ENCODE results near the gene YWHAB. TPM values are rescaled to one million over a fixed set of nuclear protein-coding genes. Genes with fewer than 3 reads are reported as not detected.
A peak's percentile ranks its signal among the peaks of the same experiment; 100 is the strongest.

YWHAB gene
- total RNA-seq, 1 experiment from 2014 or later = 118 TPM

DNA sequence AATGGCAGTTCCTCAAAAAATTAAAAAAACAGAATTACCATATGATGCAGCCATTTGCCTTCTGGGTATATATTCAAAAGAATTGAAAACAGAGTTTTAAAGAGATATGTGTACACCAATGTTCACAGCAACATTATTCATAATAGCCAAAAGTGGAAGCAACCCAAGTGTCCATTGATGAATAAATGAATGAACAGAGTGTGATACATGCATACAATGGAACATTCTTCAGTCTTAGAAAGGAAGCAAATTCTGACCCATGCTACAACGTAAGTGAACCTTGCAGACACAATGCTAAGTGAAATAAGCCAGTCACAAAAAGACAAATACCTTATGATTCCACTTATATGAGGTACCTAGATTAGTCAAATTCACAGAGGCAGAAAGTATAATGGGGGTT, 34.7 kb upstream of the YWHAB start:
- intact Hi-C loops (cut with micrococcal nuclease) = no loop called here
- Histone ChIP-seq H3K36me3 (ENCODE audit: low read depth, low read length) (no peaks in the 10 kb centered on the region), H4K20me1 (ENCODE audit: low read length) (no peaks in the 10 kb centered on the region), H3K79me2 (ENCODE audit: low read length) (no peaks in the 10 kb centered on the region), H2AFZ (ENCODE audit: low read length) (no peak overlapping the region), H3K4me3 (ENCODE audit: low read length) (no peak overlapping the region), H3K9me3 (ENCODE audit: low read length) (no peaks in the 10 kb centered on the region), H3K4me2 (ENCODE audit: low read length) (no peak overlapping the region), H3F3A (ENCODE audit: low read length, unreplicated experiment) (no peaks in the 10 kb centered on the region), H3K27me3 (ENCODE audit: low read length) (peaks cover 53% of the 10 kb centered on the region), H3K4me1 (ENCODE audit: insufficient read depth, low read length) (no peaks in the 10 kb centered on the region), H3K27ac (ENCODE audit: low read length) (no peak overlapping the region), H3K9ac (ENCODE audit: low read length) (no peak overlapping the region), H3K9me2 (replicated peaks; ENCODE audit: low read length) (no peaks in the 10 kb centered on the region)
- TF ChIP-seq EZH2phosphoT487 (IDR thresholded peaks at IDR 0.05; ENCODE audit: borderline replicate concordance, low read length) (no peak), EZH2 (IDR thresholded peaks at IDR 0.05; ENCODE audit: low read length, unreplicated experiment) (no peak), CTCF (conservative IDR thresholded peaks at IDR 0.05; ENCODE audit: low read depth, low read length) (no peak)
- ChIA-PET CTCF (no interaction called here), POLR2A (ENCODE audit: unreplicated experiment) (no interaction called here)
- DNase-seq (no peak), ATAC-seq (no peak)
- no TSS peak for BruUV-seq (replicated peaks)

DNA sequence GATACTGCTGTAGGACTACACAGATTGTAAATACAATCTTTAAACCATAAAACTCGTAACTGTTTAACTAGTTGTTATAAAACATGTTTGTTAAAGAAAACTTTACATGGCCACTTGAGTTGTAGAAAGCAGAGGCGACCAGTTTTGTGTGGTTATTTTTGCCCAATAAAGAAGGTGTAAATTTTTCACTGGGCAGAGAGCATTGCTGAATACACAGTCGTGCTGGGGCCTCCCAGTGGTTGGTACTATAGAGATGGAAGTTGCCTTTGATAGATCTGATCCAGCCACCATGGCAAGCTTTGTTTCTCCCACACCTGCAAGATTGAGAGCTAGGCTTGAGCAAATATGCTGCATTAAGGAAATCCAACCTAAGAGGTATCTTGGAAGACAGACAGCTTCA, 34.0 kb upstream of the YWHAB start:
- Histone ChIP-seq H3F3A (ENCODE audit: low read length, unreplicated experiment) (no peaks in the 10 kb centered on the region), H3K27me3 (ENCODE audit: low read length) (peaks cover 48% of the 10 kb centered on the region), H2AFZ (ENCODE audit: low read length) (no peak overlapping the region), H3K36me3 (ENCODE audit: low read depth, low read length) (no peaks in the 10 kb centered on the region), H3K4me1 (ENCODE audit: insufficient read depth, low read length) (0 out of 2 replicates have a peak, but pooled peaks cover 3% of the 10 kb centered on the region), H3K4me2 (ENCODE audit: low read length) (no peak overlapping the region), H3K9ac (ENCODE audit: low read length) (no peak overlapping the region), H3K4me3 (ENCODE audit: low read length) (no peak overlapping the region), H4K20me1 (ENCODE audit: low read length) (no peaks in the 10 kb centered on the region), H3K27ac (ENCODE audit: low read length) (no peak overlapping the region), H3K9me3 (ENCODE audit: low read length) (no peaks in the 10 kb centered on the region), H3K79me2 (ENCODE audit: low read length) (no peaks in the 10 kb centered on the region), H3K9me2 (replicated peaks; ENCODE audit: low read length) (no peaks in the 10 kb centered on the region)
- BruUV-seq (replicated peaks) = no TSS peak
- ChIA-PET POLR2A (ENCODE audit: unreplicated experiment) (no interaction called here), CTCF (no interaction called here)
- intact Hi-C loops (cut with micrococcal nuclease) = no loop called here
- ATAC-seq (peak; percentile 22; the same call in 1 of the 2 replicates), DNase-seq (no peak)
- TF ChIP-seq CTCF (conservative IDR thresholded peaks at IDR 0.05; ENCODE audit: low read depth, low read length) (no peak), EZH2phosphoT487 (IDR thresholded peaks at IDR 0.05; ENCODE audit: borderline replicate concordance, low read length) (no peak), EZH2 (IDR thresholded peaks at IDR 0.05; ENCODE audit: low read length, unreplicated experiment) (no peak)

DNA sequence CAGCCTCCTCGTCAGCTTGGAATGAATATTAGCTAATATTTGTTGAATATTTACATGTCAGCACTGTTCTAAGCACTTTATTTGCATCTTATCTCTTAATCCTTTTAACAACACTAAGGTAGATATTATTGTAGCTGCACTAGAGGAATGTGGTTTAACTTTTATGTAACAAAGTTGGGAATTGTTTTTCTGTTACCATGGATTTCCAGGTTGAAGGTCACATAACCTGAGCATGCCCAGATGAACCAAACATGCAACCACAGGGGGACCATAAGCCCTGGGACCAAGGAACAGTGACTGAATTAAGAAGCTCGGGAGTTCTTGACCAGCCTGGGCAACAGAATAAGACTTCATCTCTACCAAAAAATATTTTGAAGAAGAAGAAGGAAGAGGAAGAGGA, 29.1 kb upstream of the YWHAB start:
- intact Hi-C loops (cut with micrococcal nuclease) = no loop called here
- no TSS peak for BruUV-seq (replicated peaks)
- Histone ChIP-seq H4K20me1 (ENCODE audit: low read length) (no peaks in the 10 kb centered on the region), H3K4me1 (ENCODE audit: insufficient read depth, low read length) (0 out of 2 replicates have a peak, but pooled peaks cover 4% of the 10 kb centered on the region), H3K4me3 (ENCODE audit: low read length) (no peak overlapping the region), H3K9me2 (replicated peaks; ENCODE audit: low read length) (no peaks in the 10 kb centered on the region), H3K79me2 (ENCODE audit: low read length) (no peaks in the 10 kb centered on the region), H3K4me2 (ENCODE audit: low read length) (no peak overlapping the region), H3K9me3 (ENCODE audit: low read length) (no peaks in the 10 kb centered on the region), H2AFZ (ENCODE audit: low read length) (no peak overlapping the region), H3K36me3 (ENCODE audit: low read depth, low read length) (no peaks in the 10 kb centered on the region), H3K9ac (ENCODE audit: low read length) (no peak overlapping the region), H3K27me3 (ENCODE audit: low read length) (peaks cover 22% of the 10 kb centered on the region), H3F3A (ENCODE audit: low read length, unreplicated experiment) (no peaks in the 10 kb centered on the region), H3K27ac (ENCODE audit: low read length) (no peak overlapping the region)
- TF ChIP-seq EZH2phosphoT487 (IDR thresholded peaks at IDR 0.05; ENCODE audit: borderline replicate concordance, low read length) = no peak
- TF ChIP-seq EZH2 (IDR thresholded peaks at IDR 0.05; ENCODE audit: low read length, unreplicated experiment) = no peak
- TF ChIP-seq CTCF (conservative IDR thresholded peaks at IDR 0.05; ENCODE audit: low read depth, low read length) = no peak
- DNase-seq = peak; percentile 19
- ATAC-seq = no peak
- CTCF ChIA-PET = interaction anchor here (0.6 to 1.2 kb wide), 2 partner anchors 25 to 1348 kb away, joined by 3 to 4 read pairs; no protein-coding TSS in a partner anchor
- POLR2A ChIA-PET (ENCODE audit: unreplicated experiment) = interaction anchor here (0.6 kb wide), 1 partner anchor 104 kb away, joined by 4 read pairs; the partner anchor contains the start of gene TOMM34
